Vagina (tissue), 2 donors: ENCODE measurements around the gene FAM181A.

ENCODE experiments used
- POLR2AphosphoS5 ChIP-seq, 2 donors: sonication (generic); formaldehyde crosslinking; IDR thresholded peaks; one replicate each; pipeline ENCODE4 v1.9.0; 2017; ENCODE audit warnings: antibody characterized with exemption in 2 of 2, mild to moderate bottlenecking in 2 of 2, low read depth in 1 of 2; ENCODE audit not compliant: insufficient read depth in 1 of 2
- TF ChIP-seq, protein P1 (sequence below), 3 experiments: fragments of 450-650 bp in 2 of 3; fragments of 200-600 bp in 1 of 3; sonication (generic) in 1 of 3; IDR thresholded peaks; one replicate each; pipeline ENCODE4 v1.5.1; 2017 to 2019; ENCODE audit warnings: antibody characterized with exemption in 3 of 3, mild to moderate bottlenecking in 2 of 3, moderate library complexity in 2 of 3

DNA sequence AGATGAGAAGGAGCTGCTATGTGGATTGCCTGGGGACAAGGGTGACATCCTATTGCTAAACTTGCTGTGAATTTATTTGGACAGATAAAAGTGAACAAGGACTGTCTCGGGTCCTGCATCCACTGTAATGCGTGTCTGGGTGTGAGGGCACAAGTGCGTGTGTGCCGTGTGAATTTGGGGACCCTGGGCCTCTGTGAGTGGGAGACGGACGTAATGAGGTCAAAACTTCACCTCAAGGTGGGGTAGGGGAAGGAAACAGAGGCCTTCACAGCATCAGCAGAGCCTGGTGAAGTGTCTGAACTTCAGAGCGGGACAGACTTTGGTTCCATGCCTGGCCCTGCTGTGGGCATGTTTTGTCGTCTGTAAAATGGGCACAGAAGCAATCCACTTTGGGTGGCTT, 34.5 kb downstream of the FAM181A start:
- TF ChIP-seq, protein P1, sequence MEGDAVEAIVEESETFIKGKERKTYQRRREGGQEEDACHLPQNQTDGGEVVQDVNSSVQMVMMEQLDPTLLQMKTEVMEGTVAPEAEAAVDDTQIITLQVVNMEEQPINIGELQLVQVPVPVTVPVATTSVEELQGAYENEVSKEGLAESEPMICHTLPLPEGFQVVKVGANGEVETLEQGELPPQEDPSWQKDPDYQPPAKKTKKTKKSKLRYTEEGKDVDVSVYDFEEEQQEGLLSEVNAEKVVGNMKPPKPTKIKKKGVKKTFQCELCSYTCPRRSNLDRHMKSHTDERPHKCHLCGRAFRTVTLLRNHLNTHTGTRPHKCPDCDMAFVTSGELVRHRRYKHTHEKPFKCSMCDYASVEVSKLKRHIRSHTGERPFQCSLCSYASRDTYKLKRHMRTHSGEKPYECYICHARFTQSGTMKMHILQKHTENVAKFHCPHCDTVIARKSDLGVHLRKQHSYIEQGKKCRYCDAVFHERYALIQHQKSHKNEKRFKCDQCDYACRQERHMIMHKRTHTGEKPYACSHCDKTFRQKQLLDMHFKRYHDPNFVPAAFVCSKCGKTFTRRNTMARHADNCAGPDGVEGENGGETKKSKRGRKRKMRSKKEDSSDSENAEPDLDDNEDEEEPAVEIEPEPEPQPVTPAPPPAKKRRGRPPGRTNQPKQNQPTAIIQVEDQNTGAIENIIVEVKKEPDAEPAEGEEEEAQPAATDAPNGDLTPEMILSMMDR (IDR thresholded peaks at IDR 0.05): no peak
- no peak for TF ChIP-seq POLR2AphosphoS5 (IDR thresholded peaks at IDR 0.05; ENCODE audit: insufficient read depth in 1 of 2, low read depth in 1 of 2)
